Activated T-helper 2 cell treated with anti-CD3 and anti-CD28 coated beads, Interferon-gamma antibody, Interleukin-2, Interleukin-4, amounts not matched to agents 10 μg/mL and 5 μg/mL and 100 μg/mL, durations not matched to agents 14 hours and 24 hours and 36 hours (primary cell): ENCODE results near the gene NUP205. TPM values are rescaled to one million over a fixed set of nuclear protein-coding genes. Genes with fewer than 3 reads are reported as not detected.

Experiments used
- DNase-seq: peaks from one replicate; pipeline ENCODE4 v3.0.0; 2021; ENCODE audit warnings: low spot score
- H3K27ac Mint-ChIP-seq: one replicate; pipeline ENCODE4 v1.8.0; 2021; ENCODE audit warnings: mixed read lengths
- H3K27me3 Mint-ChIP-seq: one replicate; pipeline ENCODE4 v1.8.0; 2021; ENCODE audit warnings: low read depth, mixed read lengths
- H3K36me3 Mint-ChIP-seq: one replicate; pipeline ENCODE4 v1.8.0; 2021; ENCODE audit warnings: low read depth, mixed read lengths
- H3K4me1 Mint-ChIP-seq: one replicate; pipeline ENCODE4 v1.8.0; 2021; ENCODE audit warnings: low read depth, mixed read lengths
- H3K4me3 Mint-ChIP-seq: one replicate; pipeline ENCODE4 v1.8.0; 2021; ENCODE audit warnings: low read depth, mild to moderate bottlenecking, moderate library complexity, mixed read lengths
- H3K9me3 Mint-ChIP-seq: one replicate; pipeline ENCODE4 v1.8.0; 2021; ENCODE audit warnings: mixed read lengths
- intact Hi-C: fragments of 100-400 bp; cut with micrococcal nuclease; formaldehyde crosslinking; loops from one replicate; pipeline ENCODE4 v1.15.1; 2023
- total RNA-seq: library from RNA; stranded (reverse); gene quantifications from 2 replicates; pipeline ENCODE4 v1.2.3, GENCODE V29; 2022

The NUP205 gene
- total RNA-seq, 1 donor from 2014 or later, result 127 TPM

- Mint-ChIP-seq H3K4me3 (no peak overlapping the region), H3K4me1 (no peaks in the 10 kb centered on the region), H3K27me3 (peaks cover 2% of the 10 kb centered on the region), H3K36me3 (no peaks in the 10 kb centered on the region), H3K9me3 (no peaks in the 10 kb centered on the region), H3K27ac (no peak overlapping the region)
- intact Hi-C loops, result no loop called here
- DNase-seq, result no peak
These were observed 37.8 kb upstream of the NUP205 start for GRCh38 chr7:135519871-135520270.

GRCh38 chr7:135522509-135522908 lies 35.2 kb upstream of the NUP205 start:
- Mint-ChIP-seq H3K4me1 (no peaks in the 10 kb centered on the region), H3K36me3 (no peaks in the 10 kb centered on the region), H3K4me3 (no peak overlapping the region), H3K9me3 (no peaks in the 10 kb centered on the region), H3K27me3 (peaks cover 4% of the 10 kb centered on the region), H3K27ac (no peak overlapping the region)
- intact Hi-C loops, result no loop called here
- DNase-seq, result no peak

- Mint-ChIP-seq H3K27me3 (peaks cover 4% of the 10 kb centered on the region), H3K36me3 (no peaks in the 10 kb centered on the region), H3K27ac (no peak overlapping the region), H3K4me1 (no peaks in the 10 kb centered on the region), H3K4me3 (no peak overlapping the region), H3K9me3 (no peaks in the 10 kb centered on the region)
- intact Hi-C loops, result no loop called here
- no peak for DNase-seq
These were observed 34.6 kb upstream of the NUP205 start for GRCh38 chr7:135523146-135523545.

- H3K36me3 Mint-ChIP-seq, result no peaks in the 10 kb centered on the region
- DNase-seq, result no peak
- intact Hi-C loops, result no loop called here
- H3K4me1 Mint-ChIP-seq, result no peaks in the 10 kb centered on the region
- H3K4me3 Mint-ChIP-seq, result no peak overlapping the region
- H3K9me3 Mint-ChIP-seq, result no peaks in the 10 kb centered on the region
- H3K27me3 Mint-ChIP-seq, result peaks cover 5% of the 10 kb centered on the region
- no peak overlapping the region for H3K27ac Mint-ChIP-seq
These were observed 32.3 kb upstream of the NUP205 start for GRCh38 chr7:135525426-135525825.

GRCh38 chr7:135527025-135527424 lies 30.7 kb upstream of the NUP205 start:
- no peak overlapping the region for H3K27ac Mint-ChIP-seq
- DNase-seq, result no peak
- intact Hi-C loops, result no loop called here
- peaks cover 9% of the 10 kb centered on the region for H3K27me3 Mint-ChIP-seq
- H3K9me3 Mint-ChIP-seq, result no peaks in the 10 kb centered on the region
- no peaks in the 10 kb centered on the region for H3K4me1 Mint-ChIP-seq
- H3K4me3 Mint-ChIP-seq, result no peak overlapping the region
- H3K36me3 Mint-ChIP-seq, result no peaks in the 10 kb centered on the region

- no peaks in the 10 kb centered on the region for H3K4me1 Mint-ChIP-seq
- H3K27ac Mint-ChIP-seq, result no peak overlapping the region
- H3K36me3 Mint-ChIP-seq, result no peaks in the 10 kb centered on the region
- intact Hi-C loops, result no loop called here
- no peak overlapping the region for H3K4me3 Mint-ChIP-seq
- no peaks in the 10 kb centered on the region for H3K9me3 Mint-ChIP-seq
- DNase-seq, result no peak
- H3K27me3 Mint-ChIP-seq, result peaks cover 12% of the 10 kb centered on the region
These were observed 21.6 kb upstream of the NUP205 start for GRCh38 chr7:135536150-135536549.

GRCh38 chr7:135537453-135537852 lies 20.3 kb upstream of the NUP205 start:
- H3K4me1 Mint-ChIP-seq, result no peaks in the 10 kb centered on the region
- H3K36me3 Mint-ChIP-seq, result no peaks in the 10 kb centered on the region
- peaks cover 8% of the 10 kb centered on the region for H3K27me3 Mint-ChIP-seq
- intact Hi-C loops, result no loop called here
- H3K9me3 Mint-ChIP-seq, result no peaks in the 10 kb centered on the region
- no peak overlapping the region for H3K27ac Mint-ChIP-seq
- H3K4me3 Mint-ChIP-seq, result no peak overlapping the region
- DNase-seq, result no peak

- Mint-ChIP-seq H3K27me3 (peaks cover 8% of the 10 kb centered on the region), H3K4me1 (no peaks in the 10 kb centered on the region), H3K27ac (no peak overlapping the region), H3K36me3 (no peaks in the 10 kb centered on the region), H3K4me3 (no peak overlapping the region), H3K9me3 (no peaks in the 10 kb centered on the region)
- intact Hi-C loops, result no loop called here
- no peak for DNase-seq
These were observed 19.8 kb upstream of the NUP205 start for GRCh38 chr7:135537905-135538304.

- no peak overlapping the region for H3K4me3 Mint-ChIP-seq
- peaks cover 8% of the 10 kb centered on the region for H3K27me3 Mint-ChIP-seq
- no peak for DNase-seq
- H3K27ac Mint-ChIP-seq, result no peak overlapping the region
- H3K4me1 Mint-ChIP-seq, result no peaks in the 10 kb centered on the region
- H3K9me3 Mint-ChIP-seq, result no peaks in the 10 kb centered on the region
- H3K36me3 Mint-ChIP-seq, result no peaks in the 10 kb centered on the region
- intact Hi-C loops, result no loop called here
These were observed 19.3 kb upstream of the NUP205 start for GRCh38 chr7:135538376-135538775.

GRCh38 chr7:135539629-135540028 lies 18.1 kb upstream of the NUP205 start:
- Mint-ChIP-seq H3K4me1 (no peaks in the 10 kb centered on the region), H3K27ac (no peak overlapping the region), H3K27me3 (peaks cover 5% of the 10 kb centered on the region), H3K36me3 (no peaks in the 10 kb centered on the region), H3K9me3 (no peaks in the 10 kb centered on the region), H3K4me3 (no peak overlapping the region)
- intact Hi-C loops, result no loop called here
- no peak for DNase-seq

- no peak for DNase-seq
- Mint-ChIP-seq H3K4me3 (no peak overlapping the region), H3K27me3 (peaks cover 5% of the 10 kb centered on the region), H3K4me1 (no peaks in the 10 kb centered on the region), H3K27ac (no peak overlapping the region), H3K9me3 (no peaks in the 10 kb centered on the region), H3K36me3 (no peaks in the 10 kb centered on the region)
- intact Hi-C loops, result no loop called here
These were observed 16.7 kb upstream of the NUP205 start for GRCh38 chr7:135541029-135541428.

GRCh38 chr7:135550196-135550595 lies 7.5 kb upstream of the NUP205 start:
- no peak for DNase-seq
- Mint-ChIP-seq H3K4me3 (no peak overlapping the region), H3K27me3 (peaks cover 17% of the 10 kb centered on the region), H3K36me3 (no peaks in the 10 kb centered on the region), H3K9me3 (no peaks in the 10 kb centered on the region), H3K4me1 (no peaks in the 10 kb centered on the region), H3K27ac (no peak overlapping the region)
- intact Hi-C loops, result loop anchor here (10.0 kb wide), 1 partner anchor 905 kb away; the partner anchor contains the start of gene BPGM

- no peak for DNase-seq
- peaks cover 13% of the 10 kb centered on the region for H3K27me3 Mint-ChIP-seq
- no peaks in the 10 kb centered on the region for H3K36me3 Mint-ChIP-seq
- peaks cover 6% of the 10 kb centered on the region for H3K4me1 Mint-ChIP-seq
- no peaks in the 10 kb centered on the region for H3K9me3 Mint-ChIP-seq
- no peak overlapping the region for H3K27ac Mint-ChIP-seq
- H3K4me3 Mint-ChIP-seq, result no peak overlapping the region
- intact Hi-C loops, result loop anchor here (10.0 kb wide), 1 partner anchor 907 kb away; the partner anchor contains the start of gene BPGM
These were observed 5.6 kb upstream of the NUP205 start for GRCh38 chr7:135552148-135552547.

- Mint-ChIP-seq H3K4me1 (peaks cover 6% of the 10 kb centered on the region), H3K27ac (no peak overlapping the region), H3K36me3 (no peaks in the 10 kb centered on the region), H3K9me3 (no peaks in the 10 kb centered on the region), H3K27me3 (peaks cover 4% of the 10 kb centered on the region), H3K4me3 (no peak overlapping the region)
- intact Hi-C loops, result loop anchor here (10.0 kb wide), 1 partner anchor 909 kb away; the partner anchor contains the start of gene BPGM
- DNase-seq, result no peak
These were observed 4.4 kb upstream of the NUP205 start for GRCh38 chr7:135553346-135553745.
